Measurements from ENCODE around the gene TMEM254.

Gene TMEM254

GRCh38 chr10:80068270-80068669 lies 10.2 kb upstream of the TMEM254 start:
- no peak for ATAC-seq (ENCODE audit: low read depth)

GRCh38 chr10:80070057-80070456 lies 8.4 kb upstream of the TMEM254 start:
- H3K36me3 ChIP-seq (ENCODE audit: low read depth) = no peaks in the 10 kb centered on the region
- H3K9me3 ChIP-seq (ENCODE audit: severe bottlenecking) = peaks cover 9% of the 10 kb centered on the region
- ATAC-seq (ENCODE audit: low read depth) (no peak), DNase-seq (ENCODE audit: low spot score) (no peak)
- no peak for TF ChIP-seq CTCF (IDR thresholded peaks at IDR 0.05; ENCODE audit: poor library complexity, severe bottlenecking)
- no peaks in the 10 kb centered on the region for H3K4me1 ChIP-seq (ENCODE audit: insufficient read depth, poor library complexity, severe bottlenecking)
- H3K27me3 ChIP-seq (ENCODE audit: insufficient read depth, poor library complexity, severe bottlenecking) = no peaks in the 10 kb centered on the region
- H3K4me3 ChIP-seq (ENCODE audit: severe bottlenecking) = no peak overlapping the region
- no peak overlapping the region for H3K27ac ChIP-seq (ENCODE audit: poor library complexity, severe bottlenecking)

More at GRCh38 chr10:80068270-80068669, 10.2 kb upstream of the TMEM254 start:
- H3K27me3 ChIP-seq (ENCODE audit: insufficient read depth, poor library complexity, severe bottlenecking) = no peaks in the 10 kb centered on the region
- H3K4me1 ChIP-seq (ENCODE audit: insufficient read depth, poor library complexity, severe bottlenecking) = no peaks in the 10 kb centered on the region
- no peaks in the 10 kb centered on the region for H3K36me3 ChIP-seq (ENCODE audit: low read depth)
- no peak for DNase-seq (ENCODE audit: low spot score)
- H3K9me3 ChIP-seq (ENCODE audit: severe bottlenecking) = peaks cover 9% of the 10 kb centered on the region
- no peak overlapping the region for H3K4me3 ChIP-seq (ENCODE audit: severe bottlenecking)
- TF ChIP-seq CTCF (IDR thresholded peaks at IDR 0.05; ENCODE audit: poor library complexity, severe bottlenecking) = no peak
- H3K27ac ChIP-seq (ENCODE audit: poor library complexity, severe bottlenecking) = no peak overlapping the region

GRCh38 chr10:80072584-80072983 lies 5.9 kb upstream of the TMEM254 start:
- H3K27me3 ChIP-seq (ENCODE audit: insufficient read depth, poor library complexity, severe bottlenecking) = no peaks in the 10 kb centered on the region
- no peak overlapping the region for H3K27ac ChIP-seq (ENCODE audit: poor library complexity, severe bottlenecking)
- DNase-seq (ENCODE audit: low spot score) (no peak), ATAC-seq (ENCODE audit: low read depth) (no peak)
- H3K36me3 ChIP-seq (ENCODE audit: low read depth) = no peaks in the 10 kb centered on the region
- no peak for TF ChIP-seq CTCF (IDR thresholded peaks at IDR 0.05; ENCODE audit: poor library complexity, severe bottlenecking)
- H3K4me1 ChIP-seq (ENCODE audit: insufficient read depth, poor library complexity, severe bottlenecking) = no peaks in the 10 kb centered on the region
- no peak overlapping the region for H3K4me3 ChIP-seq (ENCODE audit: severe bottlenecking)
- peaks cover 8% of the 10 kb centered on the region for H3K9me3 ChIP-seq (ENCODE audit: severe bottlenecking)

DNA sequence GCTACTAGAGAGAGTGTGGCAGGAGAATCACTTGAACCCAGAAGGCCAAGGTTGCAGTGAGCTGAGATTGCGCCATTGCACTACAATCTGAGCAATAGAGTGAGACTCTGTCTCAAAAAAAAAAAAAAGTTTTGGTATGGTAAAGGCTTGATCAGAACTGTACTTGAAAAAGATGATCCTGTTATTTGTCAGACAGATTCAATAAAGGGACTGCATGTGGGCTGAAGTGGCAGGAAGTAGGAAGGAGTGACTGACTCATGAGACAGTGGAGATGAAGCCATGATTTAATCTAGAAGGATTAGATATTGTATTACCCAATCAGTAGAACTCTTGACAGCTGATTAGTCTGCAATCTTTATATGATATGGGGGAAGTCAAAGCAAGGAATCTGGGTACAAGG lies 2.7 kb upstream of the TMEM254 start:
- H3K36me3 ChIP-seq (ENCODE audit: low read depth) = no peaks in the 10 kb centered on the region
- H3K27ac ChIP-seq (ENCODE audit: poor library complexity, severe bottlenecking) = peak overlapping the region; percentile 8
- H3K27me3 ChIP-seq (ENCODE audit: insufficient read depth, poor library complexity, severe bottlenecking) = no peaks in the 10 kb centered on the region
- DNase-seq (ENCODE audit: low spot score) (no peak), ATAC-seq (ENCODE audit: low read depth) (no peak)
- no peaks in the 10 kb centered on the region for H3K9me3 ChIP-seq (ENCODE audit: severe bottlenecking)
- H3K4me1 ChIP-seq (ENCODE audit: insufficient read depth, poor library complexity, severe bottlenecking) = no peaks in the 10 kb centered on the region
- no peak for TF ChIP-seq CTCF (IDR thresholded peaks at IDR 0.05; ENCODE audit: poor library complexity, severe bottlenecking)
- no peak overlapping the region for H3K4me3 ChIP-seq (ENCODE audit: severe bottlenecking)

GRCh38 chr10:80077869-80078447 lies 507 bp upstream of the TMEM254 start:
- DNase-seq (ENCODE audit: low spot score) = no peak
- no peak; the same call in 2 of the 3 replicates for ATAC-seq (ENCODE audit: low read depth)
- H3K27me3 ChIP-seq (ENCODE audit: insufficient read depth, poor library complexity, severe bottlenecking) = no peaks in the 10 kb centered on the region
- H3K4me1 ChIP-seq (ENCODE audit: insufficient read depth, poor library complexity, severe bottlenecking) = peaks cover 14% of the 10 kb centered on the region
- H3K9me3 ChIP-seq (ENCODE audit: severe bottlenecking) = no peaks in the 10 kb centered on the region
- H3K36me3 ChIP-seq (ENCODE audit: low read depth) = peaks cover 4% of the 10 kb centered on the region; the same call in 1 of the 2 replicates
- no peak for TF ChIP-seq CTCF (IDR thresholded peaks at IDR 0.05; ENCODE audit: poor library complexity, severe bottlenecking)
- peak overlapping the region; percentile 49 for H3K4me3 ChIP-seq (ENCODE audit: severe bottlenecking)
- H3K27ac ChIP-seq (ENCODE audit: poor library complexity, severe bottlenecking) = peak overlapping the region; percentile 76
